ENCODE results near the gene GAN.

GRCh38 chr16:81318711-81319110 lies 3.9 kb downstream of the GAN start:
- TF ChIP-seq POLR2A (IDR thresholded peaks at IDR 0.05; ENCODE audit: low read depth) (no peak), CTCF (IDR thresholded peaks at IDR 0.05) (no peak)

Measured in esophagus muscularis mucosa (tissue), 3 donors.